H1 (cell line): ENCODE results near the gene DZIP1L. TPM values are rescaled to one million over a fixed set of nuclear protein-coding genes. Genes with fewer than 3 reads are reported as not detected.

Experiments
- CBX8 ChIP-seq: fragments of 300-800, 300-1000 bp; sonication (generic); IDR thresholded peaks from 2 replicates; pipeline ENCODE4 v1.7.1; 2016; ENCODE audit warnings: low read depth, low read length, borderline replicate concordance
- CHD2 ChIP-seq: IDR thresholded peaks from 2 replicates; pipeline ENCODE4 v1.6.1; 2012; ENCODE audit warnings: low read length, improper control_type of control experiment
- EGR1 ChIP-seq: IDR thresholded peaks from 2 replicates; pipeline ENCODE4 v1.6.1; 2011; ENCODE audit warnings: low read depth, low read length, borderline replicate concordance
- KDM5A ChIP-seq: fragments of 200-600 bp; IDR thresholded peaks from 2 replicates; pipeline ENCODE4 v1.7.1; 2012; ENCODE audit warnings: mild to moderate bottlenecking, low read length, inconsistent platforms, mixed read lengths
- RBBP5 ChIP-seq: IDR thresholded peaks from 2 replicates; pipeline ENCODE4 v1.7.1; 2012; ENCODE audit warnings: low read depth, mild to moderate bottlenecking, inconsistent platforms, low read length, moderate library complexity, borderline replicate concordance
- RFX5 ChIP-seq: IDR thresholded peaks from 2 replicates; pipeline ENCODE4 v1.6.1; 2011; ENCODE audit warnings: low read depth, low read length, improper control_type of control experiment, borderline replicate concordance
- polyA plus RNA-seq, 7 experiments: library from polyadenylated mRNA; depleted of rRNA in 3 of 7; stranded (reverse) in 5 of 7; unstranded in 2 of 7; fragments of >200 nt in 5 of 7; fragments of 200-250 nt in 2 of 7; gene quantifications; 1 replicate in 5 of 7; 2 replicates in 1 of 7; 4 replicates in 1 of 7; pipeline versions ENCODE4 v1.2.1 to v1.2.3, GENCODE V29; 2011 to 2013; ENCODE audit warnings: missing spikeins in 2 of 7, mixed read lengths in 2 of 7
- total RNA-seq: library from RNA; stranded (reverse); fragmentation: NEBNext Ultra II Directional; extraction: Animal tissue kit (Norgen Biotek cat#: 25700); gene quantifications from 2 replicates; pipeline ENCODE4 v1.2.1, GENCODE V29; 2021

DZIP1L gene
- total and polyA plus RNA-seq, 2 of the 8 experiments (the other 6 are each of a cell fraction or from before 2014, with no cell fraction given) = 6.5 to 8.3 TPM

DNA sequence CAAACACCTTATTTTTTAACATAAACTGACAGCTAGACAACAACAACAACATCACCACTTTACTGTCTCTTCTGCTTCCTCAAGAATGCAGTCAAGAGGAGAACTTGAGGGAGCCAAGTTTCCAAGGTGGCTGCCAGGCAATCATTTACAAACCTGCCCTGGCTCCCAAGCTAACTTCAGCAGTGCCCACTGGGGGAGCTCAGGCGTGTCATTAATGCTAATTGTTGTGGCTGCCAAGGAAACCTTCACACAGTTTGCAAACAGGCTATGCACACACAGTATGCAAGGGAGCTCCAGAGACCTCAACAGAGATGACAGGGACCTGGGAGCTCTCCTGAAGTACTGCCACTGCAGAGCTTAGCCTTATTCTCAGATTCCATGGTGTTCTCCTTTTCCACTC is 2.1 kb downstream of the DZIP1L start (continued):
- no peak for TF ChIP-seq RFX5
- TF ChIP-seq EGR1 = no peak
- no peak for TF ChIP-seq RBBP5
- no peak for TF ChIP-seq CBX8
- TF ChIP-seq CHD2 = no peak
- no peak for TF ChIP-seq KDM5A
